ENCODE data around the gene CDCA5.

CDCA5 gene

GRCh38 chr11:65071907-65072630 lies 11.8 kb downstream of the CDCA5 start:
- Histone ChIP-seq H3K36me3 (no peaks in the 10 kb centered on the region), H3K9me3 (no peaks in the 10 kb centered on the region), H3K4me1 (no peaks in the 10 kb centered on the region), H3K27ac (no peak overlapping the region), H3K4me3 (no peak overlapping the region), H3K27me3 (peaks cover 0 to 7% of the 10 kb centered on the region in 2 donors)
- intact Hi-C loops (cut with DNase I; ENCODE audit: low total_unique reads): no loop called here
- TF ChIP-seq CTCF (IDR thresholded peaks at IDR 0.05): no peak
- no peak for DNase-seq

- H3K4me1 ChIP-seq: no peaks in the 10 kb centered on the region
- no peaks in the 10 kb centered on the region for H3K36me3 ChIP-seq
- no peak overlapping the region for H3K4me3 ChIP-seq
- no peak for DNase-seq
- H3K27me3 ChIP-seq: peaks cover 0 to 17% of the 10 kb centered on the region in 2 donors
- no peaks in the 10 kb centered on the region for H3K9me3 ChIP-seq
- intact Hi-C loops (cut with DNase I; ENCODE audit: low total_unique reads): no loop called here
- no peak for TF ChIP-seq CTCF (IDR thresholded peaks at IDR 0.05)
- H3K27ac ChIP-seq: no peak overlapping the region
These were observed 14.6 kb downstream of the CDCA5 start for GRCh38 chr11:65069217-65069616.

GRCh38 chr11:65067446-65067845 lies 16.4 kb downstream of the CDCA5 start:
- DNase-seq: no peak
- no peak overlapping the region for H3K27ac ChIP-seq
- no peak overlapping the region for H3K4me3 ChIP-seq
- H3K27me3 ChIP-seq: peaks cover 0 to 25% of the 10 kb centered on the region in 2 donors
- intact Hi-C loops (cut with DNase I; ENCODE audit: low total_unique reads): no loop called here
- H3K4me1 ChIP-seq: no peaks in the 10 kb centered on the region
- no peak for TF ChIP-seq CTCF (IDR thresholded peaks at IDR 0.05)
- H3K36me3 ChIP-seq: no peaks in the 10 kb centered on the region
- H3K9me3 ChIP-seq: no peaks in the 10 kb centered on the region

GRCh38 chr11:65066805-65067291 lies 17.0 kb downstream of the CDCA5 start:
- intact Hi-C loops (cut with DNase I; ENCODE audit: low total_unique reads): no loop called here
- no peak overlapping the region for H3K27ac ChIP-seq
- H3K36me3 ChIP-seq: no peaks in the 10 kb centered on the region
- no peak overlapping the region for H3K4me3 ChIP-seq
- H3K27me3 ChIP-seq: peaks cover 0 to 25% of the 10 kb centered on the region in 2 donors
- TF ChIP-seq CTCF (IDR thresholded peaks at IDR 0.05): no peak
- H3K9me3 ChIP-seq: no peaks in the 10 kb centered on the region
- no peaks in the 10 kb centered on the region for H3K4me1 ChIP-seq
- DNase-seq: no peak

GRCh38 chr11:65066315-65066714 lies 17.5 kb downstream of the CDCA5 start:
- Histone ChIP-seq H3K4me1 (no peaks in the 10 kb centered on the region), H3K4me3 (no peak overlapping the region), H3K27ac (no peak overlapping the region), H3K27me3 (peaks cover 0 to 25% of the 10 kb centered on the region in 2 donors), H3K9me3 (no peaks in the 10 kb centered on the region), H3K36me3 (no peaks in the 10 kb centered on the region)
- DNase-seq: no peak
- intact Hi-C loops (cut with DNase I; ENCODE audit: low total_unique reads): no loop called here
- TF ChIP-seq CTCF (IDR thresholded peaks at IDR 0.05): no peak

All from tibial artery (tissue), 4 donors.